ENCODE data around the gene WTIP.

GRCh38 chr19:34513767-34514166, 32.2 kb downstream of the WTIP start:
- no peak for TF ChIP-seq CTCF (IDR thresholded peaks at IDR 0.05)
- no peak for TF ChIP-seq POLR2A (IDR thresholded peaks at IDR 0.05)

Measured in ovary (tissue), 3 donors.